Neural cell (in vitro differentiated cells): Measurements from ENCODE around the gene RASL11B. TPM values are rescaled to one million over a fixed set of nuclear protein-coding genes. Genes with fewer than 3 reads are reported as not detected.

ENCODE experiments used
- H2AFZ ChIP-seq: fragments of 200-600, 300-800 bp; sonication (generic), shearing (Covaris generic); 2 replicates; pipeline ENCODE4 v1.6.0; 2014; ENCODE audit warnings: low read depth, mild to moderate bottlenecking, antibody characterized with exemption, low read length, moderate library complexity
- H3F3A ChIP-seq: fragments of 200-600 bp; shearing (Covaris generic); 2 replicates; pipeline ENCODE4 v1.6.1; 2016; ENCODE audit warnings: mild to moderate bottlenecking, moderate library complexity, mixed read lengths, antibody characterized with exemption, low read length; ENCODE audit not compliant: insufficient read depth, poor library complexity, severe bottlenecking
- H3K27ac ChIP-seq: fragments of 200-600, 300-800 bp; sonication (generic), shearing (Covaris generic); 2 replicates; pipeline ENCODE4 v1.5.1; 2014; ENCODE audit warnings: mild to moderate bottlenecking, low read length, moderate library complexity
- H3K27me3 ChIP-seq: fragments of 300-800, 200-600 bp; sonication (generic), shearing (Covaris generic); 2 replicates; pipeline ENCODE4 v1.6.0; 2014; ENCODE audit warnings: mild to moderate bottlenecking, low read depth, low read length, moderate library complexity; ENCODE audit not compliant: insufficient read depth
- H3K36me3 ChIP-seq: fragments of 300-800, 200-600 bp; sonication (generic), shearing (Covaris generic); 2 replicates; pipeline ENCODE4 v1.5.1; 2014; ENCODE audit warnings: mild to moderate bottlenecking, antibody characterized with exemption, low read length, moderate library complexity; ENCODE audit not compliant: insufficient read depth
- H3K4me2 ChIP-seq: fragments of 300-800, 200-600 bp; sonication (generic), shearing (Covaris generic); 2 replicates; pipeline ENCODE4 v1.6.0; 2014; ENCODE audit warnings: mild to moderate bottlenecking, low read length
- H3K4me3 ChIP-seq: fragments of 300-800, 200-600 bp; sonication (generic), shearing (Covaris generic); 2 replicates; pipeline ENCODE4 v1.5.1; 2014; ENCODE audit warnings: mild to moderate bottlenecking, low read length, moderate library complexity
- H3K79me2 ChIP-seq: fragments of 200-600 bp; shearing (Covaris generic); replicated peaks from 2 replicates; pipeline ENCODE4 v1.6.0; 2014; ENCODE audit warnings: mild to moderate bottlenecking, low read length, moderate library complexity; ENCODE audit not compliant: insufficient read depth
- H3K9ac ChIP-seq: fragments of 300-800, 200-600 bp; sonication (generic), shearing (Covaris generic); 2 replicates; pipeline ENCODE4 v1.6.1; 2016; ENCODE audit warnings: mild to moderate bottlenecking, low read length, mixed read lengths
- H3K9me2 ChIP-seq: fragments of 200-600 bp; shearing (Covaris generic); 2 replicates; pipeline ENCODE4 v1.6.1; 2016; ENCODE audit warnings: mild to moderate bottlenecking, low read length, mixed read lengths; ENCODE audit not compliant: insufficient read depth
- H3K9me3 ChIP-seq: fragments of 200-600, 300-800 bp; sonication (generic), shearing (Covaris generic); 2 replicates; pipeline ENCODE4 v1.6.1; 2016; ENCODE audit warnings: mild to moderate bottlenecking, mixed run types, low read length, moderate library complexity, mixed read lengths
- H4K20me1 ChIP-seq: fragments of 200-600 bp; shearing (Covaris generic); 2 replicates; pipeline ENCODE4 v1.6.1; 2016; ENCODE audit warnings: mild to moderate bottlenecking, mixed run types; ENCODE audit not compliant: insufficient read depth
- CTCF ChIP-seq: fragments of 450-650 bp; IDR thresholded peaks from 2 replicates; pipeline ENCODE4 v1.5.1; 2014; ENCODE audit warnings: antibody characterized with exemption, mild to moderate bottlenecking, moderate library complexity; ENCODE audit not compliant: poor library complexity, severe bottlenecking
- EP300 ChIP-seq: fragments of 450-650 bp; conservative IDR thresholded peaks from 2 replicates; pipeline ENCODE4 v1.6.1; 2014; ENCODE audit warnings: antibody characterized with exemption, mild to moderate bottlenecking, moderate library complexity; ENCODE audit not compliant: poor library complexity, severe bottlenecking
- EZH2 ChIP-seq: fragments of 200-600, 300-800 bp; shearing (Covaris generic), sonication (generic); IDR thresholded peaks from 2 replicates; pipeline ENCODE4 v1.6.1; 2014; ENCODE audit warnings: antibody characterized with exemption, low read length, borderline replicate concordance, mild to moderate bottlenecking; ENCODE audit not compliant: insufficient read depth, poor library complexity, severe bottlenecking
- MXI1 ChIP-seq: fragments of 450-650 bp; conservative IDR thresholded peaks from 2 replicates; pipeline ENCODE4 v1.6.1; 2014; ENCODE audit warnings: antibody characterized with exemption, mild to moderate bottlenecking; ENCODE audit not compliant: poor library complexity, severe bottlenecking
- POLR2AphosphoS5 ChIP-seq: IDR thresholded peaks from 2 replicates; pipeline ENCODE4 v1.6.1; 2012
- RAD21 ChIP-seq: fragments of 450-650 bp; conservative IDR thresholded peaks from 2 replicates; pipeline ENCODE4 v1.6.1; 2014; ENCODE audit warnings: antibody characterized with exemption, mild to moderate bottlenecking, moderate library complexity
- REST ChIP-seq: IDR thresholded peaks from 2 replicates; pipeline ENCODE4 v1.6.1; 2012; ENCODE audit warnings: borderline replicate concordance
- SMC3 ChIP-seq: fragments of 450-650 bp; conservative IDR thresholded peaks from 2 replicates; pipeline ENCODE4 v1.6.1; 2014; ENCODE audit warnings: antibody characterized with exemption, mild to moderate bottlenecking, moderate library complexity; ENCODE audit not compliant: poor library complexity
- TAF1 ChIP-seq: IDR thresholded peaks from 2 replicates; pipeline ENCODE4 v1.6.1; 2012; ENCODE audit warnings: low read depth
- polyA plus RNA-seq: library from polyadenylated mRNA; depleted of rRNA; stranded (reverse); fragments of >200 nt; gene quantifications from 2 replicates; pipeline ENCODE4 v1.2.3, GENCODE V29; 2014

Gene RASL11B
- polyA plus RNA-seq, 1 donor from 2014 or later, result 2.1 TPM

DNA sequence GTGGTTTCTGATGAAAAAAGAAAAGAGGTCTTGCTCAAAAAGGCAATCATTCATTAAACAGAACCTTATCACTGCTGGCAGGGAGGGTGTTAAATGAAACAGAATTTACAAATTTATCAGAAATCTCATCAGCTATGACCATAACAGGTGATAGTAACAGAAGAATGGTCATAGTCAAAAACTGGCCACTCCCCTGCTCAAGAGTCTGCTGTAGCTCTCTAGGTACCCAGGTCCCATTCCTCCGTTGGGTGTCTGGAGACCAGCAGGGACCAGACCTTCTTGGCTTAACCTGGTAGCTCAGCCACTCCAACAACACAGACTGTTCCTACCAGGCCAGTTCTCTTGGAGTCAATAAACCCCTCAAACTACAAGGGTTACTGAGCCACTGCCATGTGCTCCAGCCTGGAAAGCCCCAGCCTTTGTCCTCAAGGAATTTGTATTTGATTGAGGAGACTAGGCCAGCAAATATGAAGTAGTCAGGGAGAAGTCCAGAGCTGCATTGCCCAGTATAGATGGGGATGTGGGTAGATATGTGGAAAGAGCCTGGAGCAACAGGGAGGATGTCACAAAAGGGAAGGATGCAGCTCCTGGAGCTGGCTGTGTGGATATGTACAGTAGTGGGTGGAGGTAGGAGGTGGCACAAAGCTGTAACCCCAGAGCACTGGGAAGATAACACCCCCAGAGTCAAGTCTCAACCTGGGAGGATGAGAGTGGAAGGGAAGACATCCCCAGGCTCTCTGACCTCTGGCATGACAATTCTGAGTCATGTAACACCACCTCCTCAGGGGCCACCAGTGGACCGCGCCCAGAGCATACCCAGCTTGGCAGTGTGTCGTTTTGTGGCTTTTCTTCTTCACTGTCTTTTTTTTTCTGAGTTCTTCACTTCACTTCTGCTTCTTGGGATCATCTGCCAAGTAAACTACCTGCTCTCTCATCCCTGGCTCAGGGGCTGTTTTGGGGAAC, 21.9 kb downstream of the RASL11B start:
- no peak overlapping the region for H2AFZ ChIP-seq
- H3K9me3 ChIP-seq, result no peaks in the 10 kb centered on the region
- H4K20me1 ChIP-seq, result no peaks in the 10 kb centered on the region
- no peak overlapping the region for H3K4me3 ChIP-seq
- TF ChIP-seq MXI1 (no peak), EZH2 (no peak), REST (no peak), RAD21 (no peak), CTCF (no peak), POLR2AphosphoS5 (no peak), TAF1 (no peak), SMC3 (no peak), EP300 (no peak)
- no peak overlapping the region for H3K9ac ChIP-seq
- H3K4me2 ChIP-seq, result no peak overlapping the region
- H3K79me2 ChIP-seq, result no peaks in the 10 kb centered on the region
- no peaks in the 10 kb centered on the region for H3K27me3 ChIP-seq
- H3K36me3 ChIP-seq, result no peaks in the 10 kb centered on the region
- no peaks in the 10 kb centered on the region for H3F3A ChIP-seq
- no peak overlapping the region for H3K27ac ChIP-seq
- H3K9me2 ChIP-seq, result no peaks in the 10 kb centered on the region

DNA sequence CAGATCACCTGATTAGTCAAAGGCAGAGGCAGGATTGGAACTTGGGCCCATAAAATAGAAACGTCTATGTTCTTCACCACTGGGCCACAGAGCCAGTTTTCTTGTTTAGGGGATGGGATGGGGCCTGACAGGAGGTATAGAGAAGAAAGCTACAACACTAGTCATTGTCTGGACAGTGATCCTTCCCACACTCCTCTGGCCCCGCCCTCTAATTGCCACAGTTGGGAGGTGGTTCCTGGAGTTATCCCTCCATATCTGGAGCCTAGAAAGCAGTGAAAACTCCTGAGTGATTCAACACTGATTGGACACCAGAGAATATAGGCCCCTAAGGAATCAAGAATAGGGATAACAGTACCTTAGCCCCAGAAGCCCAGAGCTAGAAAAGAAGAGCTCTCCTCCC, 22.9 kb downstream of the RASL11B start:
- no peaks in the 10 kb centered on the region for H3K36me3 ChIP-seq
- no peaks in the 10 kb centered on the region for H3K9me2 ChIP-seq
- H3K79me2 ChIP-seq, result no peaks in the 10 kb centered on the region
- no peak overlapping the region for H3K9ac ChIP-seq
- no peaks in the 10 kb centered on the region for H3K27me3 ChIP-seq
- no peak overlapping the region for H3K4me3 ChIP-seq
- H2AFZ ChIP-seq, result no peak overlapping the region
- no peak overlapping the region for H3K27ac ChIP-seq
- no peak overlapping the region for H3K4me2 ChIP-seq
- H3K9me3 ChIP-seq, result no peaks in the 10 kb centered on the region
- TF ChIP-seq RAD21 (no peak), TAF1 (no peak), EP300 (no peak), SMC3 (no peak), MXI1 (no peak), EZH2 (no peak), POLR2AphosphoS5 (no peak), CTCF (no peak), REST (no peak)
- H3F3A ChIP-seq, result no peaks in the 10 kb centered on the region
- H4K20me1 ChIP-seq, result no peaks in the 10 kb centered on the region
